NOMO-1 treated with dmso at 0.1 percent for 144 hours (cell line): ENCODE results near the gene CD3G.
A peak's percentile ranks its signal among the peaks of the same experiment; 100 is the strongest.

Experiments used
- DNase-seq: peaks from one replicate; lab custom pipeline; 2025; ENCODE audit not compliant: unreplicated experiment; lab: John Stamatoyannopoulos, UW

CD3G gene

DNA sequence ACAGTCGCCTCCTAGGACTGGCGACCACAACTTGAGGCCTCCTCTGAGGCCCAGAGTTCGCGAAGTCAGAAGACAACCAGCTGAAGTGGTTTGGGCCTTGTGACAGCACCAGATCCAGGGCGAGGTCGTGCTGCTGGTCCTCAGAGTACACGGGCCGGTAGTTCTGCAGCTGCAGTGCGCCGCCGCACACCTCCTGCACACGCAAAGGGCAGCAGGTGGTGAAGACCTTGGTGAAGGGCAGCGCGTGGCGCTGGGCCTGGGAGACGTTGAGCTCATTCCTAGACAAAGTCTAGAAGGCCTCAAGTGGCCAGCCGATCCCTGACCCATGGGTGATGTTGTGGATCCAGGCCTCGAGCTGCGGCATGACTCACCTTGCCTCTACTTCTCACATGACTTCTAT, 21.4 kb upstream of the CD3G start:
- DNase-seq, result no peak

- no peak for DNase-seq
These were observed 18.9 kb upstream of the CD3G start for GRCh38 chr11:118325283-118325682.

GRCh38 chr11:118328745-118329144, 15.4 kb upstream of the CD3G start:
- no peak for DNase-seq

DNA sequence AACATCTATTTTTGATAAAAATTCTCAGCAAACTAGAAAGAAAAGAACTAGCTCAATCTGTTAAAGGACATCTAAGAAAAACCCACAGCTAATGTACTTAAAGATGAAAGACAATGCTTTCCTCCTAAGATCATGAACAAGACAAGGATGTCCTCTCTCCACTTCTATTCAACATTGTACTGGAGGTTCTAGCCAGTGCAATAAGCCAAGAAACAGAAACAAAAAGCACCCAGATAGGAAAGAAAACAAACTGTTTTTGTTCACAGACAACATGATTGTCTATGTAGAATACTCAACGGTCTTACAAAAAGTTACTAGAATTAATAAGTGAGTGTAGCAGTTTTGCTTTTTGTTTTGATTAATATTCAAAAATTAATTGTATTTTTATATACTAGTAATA, 9.4 kb upstream of the CD3G start:
- DNase-seq, result no peak

GRCh38 chr11:118338637-118339061, 5.5 kb upstream of the CD3G start:
- no peak for DNase-seq

GRCh38 chr11:118339281-118339961, 4.7 kb upstream of the CD3G start:
- DNase-seq, result no peak

DNA sequence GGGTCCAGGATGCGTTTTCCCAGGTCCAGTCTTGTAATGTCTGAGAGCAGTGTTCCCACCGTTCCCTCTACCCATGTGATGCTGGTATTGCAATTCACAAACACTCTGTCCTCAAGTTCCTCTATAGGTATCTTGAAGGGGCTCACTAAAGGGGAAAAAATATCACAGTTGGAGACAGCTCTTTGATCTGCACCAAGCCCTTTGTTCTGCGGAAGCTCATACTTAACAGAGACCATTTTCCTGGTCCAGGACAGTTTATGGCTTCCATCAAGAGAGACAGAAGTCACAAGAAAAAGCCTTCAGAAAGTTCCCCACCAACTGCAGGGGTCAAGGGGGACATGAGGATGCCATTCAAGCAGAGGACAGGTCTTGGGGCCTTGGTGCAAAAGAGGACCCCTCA, 3.7 kb upstream of the CD3G start:
- DNase-seq, result no peak

- no peak for DNase-seq
These were observed 2.9 kb upstream of the CD3G start for GRCh38 chr11:118341261-118341660.

- no peak for DNase-seq
These were observed 2.2 kb upstream of the CD3G start for GRCh38 chr11:118341815-118342489.

DNA sequence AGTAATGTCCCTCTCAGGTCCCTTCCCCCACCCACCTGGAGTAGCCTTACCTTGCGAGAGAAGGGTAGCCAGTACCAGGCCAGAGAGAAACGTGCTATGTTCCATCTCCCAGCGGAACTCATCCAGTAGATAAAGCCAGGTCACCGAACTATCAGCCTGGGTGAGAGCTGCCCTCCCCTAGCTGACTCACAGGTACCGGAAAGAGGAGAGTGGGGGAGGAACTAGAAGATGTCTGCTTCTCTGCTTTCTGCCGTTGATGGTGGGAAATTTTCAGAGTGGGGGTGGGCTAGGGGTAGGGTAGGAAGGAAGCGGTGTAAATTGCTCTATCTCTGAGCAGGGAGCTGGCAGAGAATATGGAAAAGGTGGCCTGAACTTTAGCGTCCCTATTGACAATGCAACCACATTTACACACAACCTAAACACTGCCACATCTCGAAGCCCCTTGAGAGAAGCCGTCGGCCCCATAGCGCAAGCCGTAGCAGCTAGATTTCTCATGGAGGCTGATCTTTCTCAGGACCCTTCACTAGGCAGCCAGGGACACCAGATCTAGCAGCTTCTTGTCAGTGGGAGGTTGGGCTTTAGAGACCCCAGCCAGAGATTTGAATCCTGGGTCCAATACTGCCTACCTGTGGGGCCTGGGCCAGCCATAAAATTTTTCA, 1.5 kb upstream of the CD3G start, which contains the start of gene CD3D:
Gene CD3D, minus strand, starts transcription at position 203 of the 659 bp plus-strand sequence. Its CDS starts 98 bp downstream, at position 105.
- DNase-seq, result no peak

DNA sequence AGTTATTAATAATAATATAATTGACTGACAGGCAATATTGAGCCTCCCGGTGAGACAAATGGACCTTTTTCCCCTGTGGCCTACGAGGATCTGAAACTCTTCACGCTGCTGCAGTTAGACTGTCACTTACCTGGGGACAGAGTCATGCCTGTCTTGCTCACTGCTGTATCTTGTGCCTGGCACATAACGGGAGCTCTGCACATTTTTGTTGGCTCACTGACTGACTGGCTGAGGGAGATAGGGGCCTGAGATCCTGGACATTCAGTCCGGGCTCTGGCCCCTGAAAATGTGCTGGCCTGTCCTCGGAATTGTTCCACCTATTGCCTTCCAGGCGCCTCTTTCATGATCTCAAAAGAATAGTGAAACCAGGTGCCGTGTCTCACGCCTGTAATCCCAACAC, 896 bp upstream of the CD3G start:
- DNase-seq, result no peak

DNA sequence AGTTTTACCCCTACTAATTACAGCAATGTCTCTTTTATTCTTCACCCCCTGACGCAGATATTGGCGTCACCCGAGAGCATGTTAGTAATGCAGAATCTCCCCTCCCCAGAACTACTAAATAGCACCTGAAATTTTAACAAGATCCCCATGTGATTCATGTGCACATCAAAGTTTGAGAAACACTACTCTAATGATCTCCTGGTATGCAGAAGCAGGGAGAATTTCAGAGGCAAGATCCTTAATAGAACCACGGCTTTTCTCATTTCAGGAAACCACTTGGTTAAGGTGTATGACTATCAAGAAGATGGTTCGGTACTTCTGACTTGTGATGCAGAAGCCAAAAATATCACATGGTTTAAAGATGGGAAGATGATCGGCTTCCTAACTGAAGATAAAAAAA, 5.3 kb downstream of the CD3G start:
- DNase-seq, result no peak

- no peak for DNase-seq
These were observed 9.1 kb downstream of the CD3G start for GRCh38 chr11:118353084-118353710.

- no peak for DNase-seq
These were observed 13.9 kb downstream of the CD3G start for GRCh38 chr11:118358071-118358470.

DNA sequence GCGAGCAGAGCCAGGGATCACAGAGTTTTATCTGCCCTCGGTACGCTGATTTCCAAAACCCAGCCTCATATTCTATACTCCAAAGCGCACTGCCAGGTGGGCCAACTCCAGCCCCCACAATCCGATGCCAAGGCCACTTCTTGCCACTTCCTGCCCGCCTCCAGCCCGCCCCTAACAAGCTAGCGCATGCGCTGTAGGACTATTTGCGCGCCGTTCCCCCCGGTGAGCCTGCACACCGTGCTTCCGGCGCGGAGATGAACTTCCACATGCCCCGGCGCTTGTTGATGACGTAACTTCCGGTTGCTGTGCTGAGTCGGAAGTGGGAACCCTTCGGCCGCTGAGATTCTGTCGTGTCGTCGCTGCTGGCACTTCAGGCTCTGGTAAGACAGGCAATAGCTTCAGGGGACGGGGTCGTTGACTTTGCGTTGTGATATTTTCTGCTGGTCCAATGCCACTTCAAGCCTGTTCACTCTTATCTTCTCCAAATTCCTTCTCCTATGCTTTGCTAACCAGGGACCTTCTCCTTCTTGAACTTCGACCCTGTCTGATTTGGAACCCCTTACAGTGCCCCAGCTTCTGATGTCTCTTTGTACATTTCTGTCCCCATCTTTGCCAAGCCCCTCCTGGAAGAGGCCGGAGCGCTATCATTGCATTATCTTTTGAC, 15.3 kb downstream of the CD3G start, which contains the start of gene UBE4A:
Gene UBE4A, plus strand, starts transcription at position 306 of the 664 bp plus-strand sequence. CDS start 5,481 bp downstream, outside the sequence.
- peak; percentile 90 for DNase-seq

DNA sequence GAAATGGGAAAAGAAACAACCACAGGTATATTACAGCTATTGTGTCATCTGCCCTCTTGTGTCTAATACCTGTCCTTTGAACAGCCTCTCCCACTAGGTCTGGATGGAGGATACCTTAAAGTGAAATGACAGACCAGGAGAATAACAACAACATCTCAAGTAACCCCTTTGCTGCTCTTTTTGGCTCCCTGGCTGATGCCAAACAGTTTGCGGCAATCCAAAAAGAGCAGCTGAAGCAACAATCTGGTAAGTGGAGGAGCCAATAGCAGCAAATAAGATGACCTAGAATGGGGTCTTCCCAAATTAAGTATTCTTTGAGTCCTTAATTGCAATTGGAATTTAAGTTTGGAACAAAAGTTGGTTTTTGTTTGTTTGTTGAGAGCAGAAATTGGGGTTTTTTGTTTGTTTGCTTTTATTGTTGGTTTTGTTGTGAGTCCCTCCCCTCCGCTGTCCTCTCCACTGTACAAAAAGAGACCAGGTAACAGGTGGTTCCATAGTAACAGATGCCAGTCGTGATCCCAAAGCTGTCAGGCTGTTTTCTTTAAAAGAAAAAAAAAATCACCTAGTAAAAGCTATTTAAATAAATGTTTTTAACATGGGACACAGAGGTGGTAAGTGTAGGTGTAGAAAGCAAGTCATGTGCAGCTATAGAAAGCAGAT, 20.9 kb downstream of the CD3G start:
- DNase-seq, result no peak

GRCh38 chr11:118366287-118366686, 22.1 kb downstream of the CD3G start:
- no peak for DNase-seq

GRCh38 chr11:118370774-118371173, 26.6 kb downstream of the CD3G start:
- no peak for DNase-seq

DNA sequence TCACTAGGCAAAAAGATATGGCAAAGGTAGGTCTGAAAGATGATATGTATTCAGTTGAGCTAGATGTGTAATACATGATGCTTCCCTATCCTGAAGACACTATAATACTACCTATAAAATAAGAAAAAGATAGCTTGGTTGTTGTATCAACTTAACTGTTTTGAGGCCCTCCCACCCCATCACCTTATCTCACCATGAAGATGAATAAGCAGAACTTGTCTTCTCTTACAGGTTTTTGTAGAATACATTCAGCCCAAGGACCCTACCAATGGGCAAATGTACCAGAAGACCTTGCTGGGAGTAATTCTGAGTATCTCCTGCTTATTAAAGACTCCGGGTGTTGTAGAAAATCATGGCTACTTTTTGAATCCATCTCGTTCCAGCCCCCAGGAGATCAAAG, 29.1 kb downstream of the CD3G start:
- no peak for DNase-seq

DNA sequence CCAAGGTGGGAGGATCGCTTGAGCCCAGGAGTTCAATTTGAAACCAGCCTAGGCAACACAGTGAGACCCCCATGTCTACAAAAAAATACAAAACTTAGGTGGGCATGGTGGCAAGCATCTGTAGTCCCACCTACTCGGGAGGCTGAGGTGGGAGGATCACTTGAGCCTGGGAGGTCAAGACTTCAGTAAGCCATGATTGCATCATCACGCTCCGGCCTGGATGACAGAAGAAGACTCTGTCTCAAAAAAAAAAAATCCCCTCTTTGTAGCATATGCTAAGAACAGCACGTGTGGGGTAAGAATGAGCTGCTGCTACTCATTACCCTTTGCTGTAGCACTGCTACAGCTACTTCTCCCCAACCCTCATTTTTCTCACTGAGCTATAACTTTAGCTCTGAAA, 29.7 kb downstream of the CD3G start:
- no peak for DNase-seq

GRCh38 chr11:118374729-118375128, 30.6 kb downstream of the CD3G start:
- DNase-seq, result no peak
